ENCODE measurements around the gene ASTN2.

The ASTN2 gene

GRCh38 chr9:116381350-116381749 is 1033.5 kb downstream of the ASTN2 start:
- no peak for DNase-seq (ENCODE audit: low spot score)
- in situ Hi-C loops (cut with MboI; ENCODE audit: low pct_unique_long_range_greater_than_20kb, low sequenced_read_pairs, unreplicated experiment), result no loop called here
- TF ChIP-seq CTCF (IDR thresholded peaks at IDR 0.05; ENCODE audit: extremely low read depth, insufficient read depth, missing control alignments), result no peak

- in situ Hi-C loops (cut with MboI; ENCODE audit: low pct_unique_long_range_greater_than_20kb, low sequenced_read_pairs, unreplicated experiment), result no loop called here
- no peak for TF ChIP-seq CTCF (IDR thresholded peaks at IDR 0.05; ENCODE audit: extremely low read depth, insufficient read depth, missing control alignments)
- no peak for DNase-seq (ENCODE audit: low spot score)
Measured at GRCh38 chr9:116380496-116380995, 1034.3 kb downstream of the ASTN2 start.

- no peak for TF ChIP-seq CTCF (IDR thresholded peaks at IDR 0.05; ENCODE audit: extremely low read depth, insufficient read depth, missing control alignments)
- DNase-seq (ENCODE audit: low spot score), result no peak
- in situ Hi-C loops (cut with MboI; ENCODE audit: low pct_unique_long_range_greater_than_20kb, low sequenced_read_pairs, unreplicated experiment), result no loop called here
Measured at GRCh38 chr9:116379821-116380220, 1035.0 kb downstream of the ASTN2 start.

- TF ChIP-seq CTCF (IDR thresholded peaks at IDR 0.05; ENCODE audit: extremely low read depth, insufficient read depth, missing control alignments), result no peak
- DNase-seq (ENCODE audit: low spot score), result no peak
- in situ Hi-C loops (cut with MboI; ENCODE audit: low pct_unique_long_range_greater_than_20kb, low sequenced_read_pairs, unreplicated experiment), result no loop called here
Measured at GRCh38 chr9:116378873-116379272, 1036.0 kb downstream of the ASTN2 start.

- no peak for TF ChIP-seq CTCF (IDR thresholded peaks at IDR 0.05; ENCODE audit: extremely low read depth, insufficient read depth, missing control alignments)
- no peak for DNase-seq (ENCODE audit: low spot score)
- in situ Hi-C loops (cut with MboI; ENCODE audit: low pct_unique_long_range_greater_than_20kb, low sequenced_read_pairs, unreplicated experiment), result no loop called here
Measured at GRCh38 chr9:116377179-116377798, 1037.6 kb downstream of the ASTN2 start.

All from GM13977 (cell line).